Heart left ventricle (tissue), 13 donors: ENCODE measurements around the gene TTF2.
"Not testable (repeated sequence)": the region's sequence is repeated elsewhere in the genome, so short reads cannot be mapped to it uniquely, and the experiment has no call there.

ENCODE experiments used
- POLR2A ChIP-seq, 2 donors: fragments of 450-650 bp; IDR thresholded peaks; one replicate each; pipeline ENCODE4 v1.6.1; 2017; ENCODE audit warnings: antibody characterized with exemption in 2 of 2, mild to moderate bottlenecking in 2 of 2, moderate library complexity in 2 of 2
- TF ChIP-seq, protein P1 (sequence below), 12 donors: fragments of 200-600 bp; sonication (generic) in 4 of 12; IDR thresholded peaks; one replicate each; pipeline versions ENCODE4 v1.5.0 to v1.8.0; 2018 to 2022; ENCODE audit warnings: antibody characterized with exemption in 12 of 12, mild to moderate bottlenecking in 5 of 12
- donor health status: ischemic (EF 13 %, LVEDD 7.1; RV severe dilation, severe dysfunction).
- donor health status: DM: no; HTN: yes; CAD: no.
- donor health status: DM: no; HTN: no; CAD: no.
- donor health status: ischemic (EF 25% LVEDD 6.9; RV normal size, moderate dysfunction).
- donor health status: ischemic (EF 25% LVEDD 5.7; RV mildly dilated, moderate dysfunction).
- donor health status: ischemic (EF 35%, LVEDD 5.7; RV mildly dilated, moderate dysfunction).
- donor health status: nonischemic (EF 11% LVEDD 7.7; RV severe dilation, severe dysfunction).
- donor health status: DM: yes; HTN: yes; CAD: no.
- donor health status: PGD.
- donor health status: ischemic (EF 29% LVEDD 5.4; RV normal size, mild dysfunction).
- donor health status: nonischemic (EF 23%, LVEDD 6.1; RV moderate dilation, normal function).

DNA sequence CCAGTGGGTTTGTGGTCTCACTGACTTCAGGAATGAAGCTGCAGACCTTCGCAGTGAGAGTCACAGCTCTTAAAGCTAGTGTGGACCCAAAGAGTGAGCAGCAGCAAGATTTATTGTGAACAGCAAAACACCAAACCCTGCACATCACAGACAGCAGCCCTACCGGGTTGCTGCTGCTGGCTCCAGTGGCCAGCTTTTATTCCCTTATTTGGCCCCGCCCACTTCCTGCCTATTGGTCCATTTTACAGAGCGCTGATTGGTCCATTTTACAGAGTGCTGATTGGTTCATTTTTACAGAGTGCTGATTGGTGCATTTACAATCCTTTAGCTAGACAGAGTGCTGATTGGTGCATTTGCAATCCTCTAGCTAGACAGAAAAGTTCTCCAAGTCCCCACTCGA lies 91.2 kb downstream of the TTF2 start:
- TF ChIP-seq, protein P1, sequence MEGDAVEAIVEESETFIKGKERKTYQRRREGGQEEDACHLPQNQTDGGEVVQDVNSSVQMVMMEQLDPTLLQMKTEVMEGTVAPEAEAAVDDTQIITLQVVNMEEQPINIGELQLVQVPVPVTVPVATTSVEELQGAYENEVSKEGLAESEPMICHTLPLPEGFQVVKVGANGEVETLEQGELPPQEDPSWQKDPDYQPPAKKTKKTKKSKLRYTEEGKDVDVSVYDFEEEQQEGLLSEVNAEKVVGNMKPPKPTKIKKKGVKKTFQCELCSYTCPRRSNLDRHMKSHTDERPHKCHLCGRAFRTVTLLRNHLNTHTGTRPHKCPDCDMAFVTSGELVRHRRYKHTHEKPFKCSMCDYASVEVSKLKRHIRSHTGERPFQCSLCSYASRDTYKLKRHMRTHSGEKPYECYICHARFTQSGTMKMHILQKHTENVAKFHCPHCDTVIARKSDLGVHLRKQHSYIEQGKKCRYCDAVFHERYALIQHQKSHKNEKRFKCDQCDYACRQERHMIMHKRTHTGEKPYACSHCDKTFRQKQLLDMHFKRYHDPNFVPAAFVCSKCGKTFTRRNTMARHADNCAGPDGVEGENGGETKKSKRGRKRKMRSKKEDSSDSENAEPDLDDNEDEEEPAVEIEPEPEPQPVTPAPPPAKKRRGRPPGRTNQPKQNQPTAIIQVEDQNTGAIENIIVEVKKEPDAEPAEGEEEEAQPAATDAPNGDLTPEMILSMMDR (IDR thresholded peaks at IDR 0.05) = not testable (repeated sequence)
- TF ChIP-seq POLR2A (IDR thresholded peaks at IDR 0.05) = not testable (repeated sequence)
